DND-41 (cell line): ENCODE results near the gene UBE3D.

ENCODE experiments used
- ATAC-seq: fragments of 200-7000 bp; cut with Tn5 transposase; 3 replicates; pipeline ENCODE4 v1.9.1; 2021; ENCODE audit warnings: low read depth; ENCODE audit not compliant: insufficient read depth
- DNase-seq: peaks from one replicate; pipeline ENCODE4 v3.0.0-alpha.2; 2020
- H2AFZ ChIP-seq: 2 replicates; pipeline ENCODE4 v1.6.0; 2012; ENCODE audit warnings: low read depth, low read length
- H3K27ac ChIP-seq: 2 replicates; pipeline ENCODE4 v1.5.1; 2012; ENCODE audit warnings: low read length, inconsistent platforms
- H3K27me3 ChIP-seq: fragments of 200-600 bp; sonication (generic); 2 replicates; pipeline ENCODE4 v1.6.0; 2012; ENCODE audit warnings: low read length, mild to moderate bottlenecking, inconsistent platforms; ENCODE audit not compliant: insufficient read depth, poor library complexity
- H3K36me3 ChIP-seq: 2 replicates; pipeline ENCODE4 v1.5.1; 2012; ENCODE audit warnings: low read length, inconsistent platforms; ENCODE audit not compliant: insufficient read depth
- H3K4me1 ChIP-seq: 2 replicates; pipeline ENCODE4 v1.5.1; 2012; ENCODE audit warnings: mild to moderate bottlenecking, low read length; ENCODE audit not compliant: insufficient read depth
- H3K4me2 ChIP-seq: 2 replicates; pipeline ENCODE4 v1.6.0; 2012; ENCODE audit warnings: mild to moderate bottlenecking, moderate library complexity, low read length, inconsistent platforms; ENCODE audit not compliant: insufficient read depth
- H3K4me3 ChIP-seq, 2 experiments: fragments of 200-600 bp in 1 of 2; shearing (Covaris generic) in 1 of 2; 2 replicates each; pipeline ENCODE4 v1.5.1; 2012 to 2016; ENCODE audit warnings: inconsistent platforms in 2 of 2, low read length in 2 of 2, mild to moderate bottlenecking in 2 of 2, low read depth in 1 of 2, moderate library complexity in 1 of 2
- H3K79me2 ChIP-seq: 2 replicates; pipeline ENCODE4 v1.6.0; 2012; ENCODE audit warnings: low read length, inconsistent platforms; ENCODE audit not compliant: insufficient read depth
- H3K9ac ChIP-seq: 2 replicates; pipeline ENCODE4 v1.6.0; 2012; ENCODE audit warnings: low read depth, mild to moderate bottlenecking, inconsistent platforms, low read length, moderate library complexity
- H3K9me3 ChIP-seq: 2 replicates; pipeline ENCODE4 v1.5.1; 2012; ENCODE audit warnings: low read length, moderate library complexity, mild to moderate bottlenecking, inconsistent platforms; ENCODE audit not compliant: insufficient read depth, severe bottlenecking
- H4K20me1 ChIP-seq: 2 replicates; pipeline ENCODE4 v1.6.0; 2012; ENCODE audit warnings: low read length; ENCODE audit not compliant: insufficient read depth
- CTCF ChIP-seq: IDR thresholded peaks from 2 replicates; pipeline ENCODE4 v1.5.1; 2012; ENCODE audit warnings: borderline replicate concordance, low read length, moderate library complexity, mild to moderate bottlenecking; ENCODE audit not compliant: poor library complexity, severe bottlenecking; ENCODE audit errors: extremely low read depth
- EZH2 ChIP-seq: IDR thresholded peaks from 3 replicates; pipeline ENCODE4 v1.6.1; 2012; ENCODE audit warnings: borderline replicate concordance, low read depth, mild to moderate bottlenecking, moderate library complexity, low read length, inconsistent platforms; ENCODE audit not compliant: severe bottlenecking

The UBE3D gene

GRCh38 chr6:82875573-82876185 is 190.0 kb downstream of the UBE3D start:
- H3K9me3 ChIP-seq: no peaks in the 10 kb centered on the region
- H3K27me3 ChIP-seq: no peaks in the 10 kb centered on the region

GRCh38 chr6:82874867-82875266 is 190.8 kb downstream of the UBE3D start:
- Histone ChIP-seq H3K79me2 (no peaks in the 10 kb centered on the region), H3K4me2 (no peak overlapping the region), H3K36me3 (no peaks in the 10 kb centered on the region), H2AFZ (no peak overlapping the region), H3K4me3 (no peak overlapping the region), H3K4me1 (no peaks in the 10 kb centered on the region), H3K9ac (no peak overlapping the region), H3K27ac (no peak overlapping the region), H4K20me1 (no peaks in the 10 kb centered on the region), H3K9me3 (no peaks in the 10 kb centered on the region), H3K27me3 (no peaks in the 10 kb centered on the region)
- DNase-seq: no peak
- ATAC-seq: no peak
- TF ChIP-seq CTCF (no peak), EZH2 (no peak)

More at GRCh38 chr6:82875573-82876185, 190.0 kb downstream of the UBE3D start:
- ATAC-seq: no peak
- no peak overlapping the region for H3K9ac ChIP-seq
- H2AFZ ChIP-seq: no peak overlapping the region
- H3K27ac ChIP-seq: no peak overlapping the region
- no peak for DNase-seq
- no peaks in the 10 kb centered on the region for H3K4me1 ChIP-seq
- H3K36me3 ChIP-seq: no peaks in the 10 kb centered on the region
- no peak for TF ChIP-seq EZH2
- no peak for TF ChIP-seq CTCF
- H3K4me3 ChIP-seq: no peak overlapping the region
- no peaks in the 10 kb centered on the region for H3K79me2 ChIP-seq
- no peak overlapping the region for H3K4me2 ChIP-seq
- no peaks in the 10 kb centered on the region for H4K20me1 ChIP-seq

GRCh38 chr6:82872185-82872584 is 193.5 kb downstream of the UBE3D start:
- TF ChIP-seq EZH2 (no peak), CTCF (no peak)
- H3K36me3 ChIP-seq: no peaks in the 10 kb centered on the region
- no peaks in the 10 kb centered on the region for H3K79me2 ChIP-seq
- DNase-seq (no peak), ATAC-seq (no peak)
- no peaks in the 10 kb centered on the region for H3K27me3 ChIP-seq
- no peak overlapping the region for H3K27ac ChIP-seq
- H3K4me1 ChIP-seq: no peaks in the 10 kb centered on the region
- no peak overlapping the region for H3K9ac ChIP-seq
- no peaks in the 10 kb centered on the region for H4K20me1 ChIP-seq
- H3K9me3 ChIP-seq: no peaks in the 10 kb centered on the region
- no peak overlapping the region for H2AFZ ChIP-seq
- H3K4me2 ChIP-seq: no peak overlapping the region
- H3K4me3 ChIP-seq: no peak overlapping the region
